GM23248 (cell line): ENCODE measurements around the gene KDM6A.

ENCODE experiments used
- EZH2 ChIP-seq: fragments of 200-600 bp; sonication (generic); IDR thresholded peaks from 2 replicates; pipeline ENCODE4 v1.6.1; 2018; ENCODE audit warnings: antibody characterized with exemption, mild to moderate bottlenecking; ENCODE audit not compliant: insufficient read depth, poor library complexity, severe bottlenecking
- EZH2phosphoT487 ChIP-seq: fragments of 200-600 bp; sonication (generic); IDR thresholded peaks from 2 replicates; pipeline ENCODE4 v1.6.1; 2018; ENCODE audit warnings: antibody characterized with exemption, moderate library complexity, mild to moderate bottlenecking, low read depth; ENCODE audit not compliant: insufficient read depth

DNA sequence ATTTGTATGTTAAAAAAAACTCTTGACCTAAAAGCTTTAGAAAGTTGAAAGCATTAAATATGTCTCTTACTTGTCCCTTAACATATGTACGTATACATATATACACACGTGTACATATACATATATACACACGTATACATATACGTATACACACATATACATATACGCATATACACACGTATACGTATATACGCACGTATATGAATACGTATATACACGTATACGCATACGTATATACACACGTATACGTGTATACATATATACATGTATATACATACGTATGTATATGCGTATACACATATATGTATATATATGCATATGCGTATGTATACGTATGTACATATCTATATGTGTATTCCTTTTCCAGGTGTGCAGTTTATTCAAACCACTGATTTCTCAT is 3.8 kb downstream of the KDM6A start:
- no peak for TF ChIP-seq EZH2phosphoT487
- TF ChIP-seq EZH2 = no peak
